Measurements from ENCODE around the gene PCDHGA6. TPM values are rescaled to one million over a fixed set of nuclear protein-coding genes. Genes with fewer than 3 reads are reported as not detected.
A peak's percentile ranks its signal among the peaks of the same experiment; 100 is the strongest.
"Not testable (repeated sequence)": the region's sequence is repeated elsewhere in the genome, so short reads cannot be mapped to it uniquely, and the experiment has no call there.

Gene PCDHGA6
- total RNA-seq, 3 donors from 2014 or later (not counting 1 experiment from before 2014, with no cell fraction given): 0.20 to 0.75 (median 0.21) TPM

DNA sequence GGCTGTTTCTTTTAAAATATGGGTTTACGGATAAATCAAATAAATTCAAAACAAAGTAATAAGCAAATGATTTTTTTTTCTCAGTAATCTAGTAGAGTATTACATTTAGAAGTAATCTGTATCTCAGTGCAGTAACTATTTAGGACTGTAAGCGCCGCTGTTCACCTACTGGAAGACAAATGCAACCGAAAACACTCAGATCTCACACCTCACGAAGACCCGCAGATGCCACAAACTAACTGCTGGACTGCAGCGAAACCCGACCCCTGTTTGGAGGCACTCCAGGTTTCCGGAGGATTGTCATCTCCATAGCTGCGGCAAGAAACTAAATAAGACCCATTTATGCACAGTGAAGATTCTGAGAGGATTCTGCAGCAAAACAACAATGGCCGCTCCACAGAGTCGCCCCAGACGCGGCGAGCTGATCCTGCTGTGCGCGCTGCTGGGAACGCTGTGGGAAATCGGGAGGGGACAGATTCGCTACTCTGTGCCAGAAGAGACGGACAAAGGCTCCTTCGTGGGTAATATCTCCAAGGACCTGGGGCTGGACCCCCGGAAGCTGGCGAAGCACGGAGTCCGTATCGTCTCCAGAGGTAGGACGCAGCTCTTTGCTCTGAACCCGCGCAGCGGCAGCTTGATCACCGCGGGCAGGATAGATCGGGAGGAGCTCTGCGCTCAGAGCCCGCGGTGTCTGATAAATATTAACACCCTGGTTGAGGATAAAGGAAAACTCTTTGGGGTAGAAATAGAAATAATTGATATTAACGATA lies 18.9 kb downstream of the PCDHGA6 start, which contains the start of gene PCDHGA8:
PCDHGA8 (plus strand) TSS at position 205 of the 770 bp plus-strand sequence; CDS start at position 386, 181 bp downstream.
- H3K27ac ChIP-seq (ENCODE audit: low read length): no peak within 1 kb of the TSS
- peaks cover 7% of the 10 kb centered on the region for H3K36me3 Mint-ChIP-seq
- H3K4me1 ChIP-seq (ENCODE audit: control insufficient read depth, insufficient read depth, low read length): no peaks in the 10 kb centered on the region
- 39% methylated on average over 37 of the region's 38 CpGs for WGBS (ENCODE audit: insufficient coverage)
- intact Hi-C loops (cut with micrococcal nuclease): no loop called here
- H3K4me3 Mint-ChIP-seq: peak within 1 kb of the TSS; percentile 71
- no peaks in the 10 kb centered on the region for H3K36me3 ChIP-seq (ENCODE audit: control insufficient read depth, insufficient read depth, low read length)
- no peak within 1 kb of the TSS for H3K27ac Mint-ChIP-seq
- no peak within 1 kb of the TSS for H3K4me3 ChIP-seq (ENCODE audit: low read length)
- H3K27me3 Mint-ChIP-seq (ENCODE audit: low read depth in 2 of 2): peaks cover 51 to 73% of the 10 kb centered on the region in 2 donors
- H3K27me3 ChIP-seq (ENCODE audit: control insufficient read depth, insufficient read depth, low read length): peaks cover 63% of the 10 kb centered on the region
- peaks cover 0 to 5% of the 10 kb centered on the region in 2 donors for H3K9me3 Mint-ChIP-seq
- TF ChIP-seq, protein P1, sequence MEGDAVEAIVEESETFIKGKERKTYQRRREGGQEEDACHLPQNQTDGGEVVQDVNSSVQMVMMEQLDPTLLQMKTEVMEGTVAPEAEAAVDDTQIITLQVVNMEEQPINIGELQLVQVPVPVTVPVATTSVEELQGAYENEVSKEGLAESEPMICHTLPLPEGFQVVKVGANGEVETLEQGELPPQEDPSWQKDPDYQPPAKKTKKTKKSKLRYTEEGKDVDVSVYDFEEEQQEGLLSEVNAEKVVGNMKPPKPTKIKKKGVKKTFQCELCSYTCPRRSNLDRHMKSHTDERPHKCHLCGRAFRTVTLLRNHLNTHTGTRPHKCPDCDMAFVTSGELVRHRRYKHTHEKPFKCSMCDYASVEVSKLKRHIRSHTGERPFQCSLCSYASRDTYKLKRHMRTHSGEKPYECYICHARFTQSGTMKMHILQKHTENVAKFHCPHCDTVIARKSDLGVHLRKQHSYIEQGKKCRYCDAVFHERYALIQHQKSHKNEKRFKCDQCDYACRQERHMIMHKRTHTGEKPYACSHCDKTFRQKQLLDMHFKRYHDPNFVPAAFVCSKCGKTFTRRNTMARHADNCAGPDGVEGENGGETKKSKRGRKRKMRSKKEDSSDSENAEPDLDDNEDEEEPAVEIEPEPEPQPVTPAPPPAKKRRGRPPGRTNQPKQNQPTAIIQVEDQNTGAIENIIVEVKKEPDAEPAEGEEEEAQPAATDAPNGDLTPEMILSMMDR (IDR thresholded peaks at IDR 0.05): no peak
- DNase-seq: no peak
- peak in 2 of 3 donors; percentile 47 to 58 for ATAC-seq
- peaks cover 39% of the 10 kb centered on the region for H3K9me3 ChIP-seq (ENCODE audit: control insufficient read depth, insufficient read depth, low read length)
- no peaks in the 10 kb centered on the region for H3K4me1 Mint-ChIP-seq

DNA sequence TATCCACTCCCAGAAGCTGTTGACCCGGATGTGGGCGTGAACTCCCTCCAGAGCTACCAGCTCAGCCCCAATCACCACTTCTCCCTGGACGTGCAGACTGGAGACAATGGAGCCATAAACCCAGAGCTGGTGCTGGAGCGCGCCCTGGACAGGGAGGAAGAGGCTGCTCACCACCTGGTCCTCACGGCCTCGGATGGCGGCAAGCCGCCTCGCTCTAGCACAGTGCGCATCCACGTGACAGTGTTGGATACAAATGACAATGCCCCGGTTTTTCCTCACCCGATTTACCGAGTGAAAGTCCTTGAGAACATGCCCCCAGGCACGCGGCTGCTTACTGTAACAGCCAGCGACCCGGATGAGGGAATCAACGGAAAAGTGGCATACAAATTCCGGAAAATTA lies 19.6 kb downstream of the PCDHGA6 start:
- ATAC-seq (no peak), DNase-seq (no peak)
- Histone ChIP-seq H3K36me3 (ENCODE audit: control insufficient read depth, insufficient read depth, low read length) (no peaks in the 10 kb centered on the region), H3K9me3 (ENCODE audit: control insufficient read depth, insufficient read depth, low read length) (peaks cover 38% of the 10 kb centered on the region), H3K4me3 (ENCODE audit: low read length) (no peak overlapping the region), H3K4me1 (ENCODE audit: control insufficient read depth, insufficient read depth, low read length) (no peaks in the 10 kb centered on the region), H3K27ac (ENCODE audit: low read length) (no peak overlapping the region), H3K27me3 (ENCODE audit: control insufficient read depth, insufficient read depth, low read length) (peaks cover 64% of the 10 kb centered on the region)
- Mint-ChIP-seq H3K4me1 (no peaks in the 10 kb centered on the region), H3K4me3 (no peak overlapping the region), H3K9me3 (peaks cover 0 to 5% of the 10 kb centered on the region in 2 donors), H3K27me3 (ENCODE audit: low read depth in 2 of 2) (peaks cover 49 to 71% of the 10 kb centered on the region in 2 donors), H3K27ac (no peak overlapping the region), H3K36me3 (peaks cover 7% of the 10 kb centered on the region)
- TF ChIP-seq, protein P1 (IDR thresholded peaks at IDR 0.05): no peak
- 41% methylated on average over 21 of the region's 21 CpGs for WGBS (ENCODE audit: insufficient coverage)
- intact Hi-C loops (cut with micrococcal nuclease): no loop called here

DNA sequence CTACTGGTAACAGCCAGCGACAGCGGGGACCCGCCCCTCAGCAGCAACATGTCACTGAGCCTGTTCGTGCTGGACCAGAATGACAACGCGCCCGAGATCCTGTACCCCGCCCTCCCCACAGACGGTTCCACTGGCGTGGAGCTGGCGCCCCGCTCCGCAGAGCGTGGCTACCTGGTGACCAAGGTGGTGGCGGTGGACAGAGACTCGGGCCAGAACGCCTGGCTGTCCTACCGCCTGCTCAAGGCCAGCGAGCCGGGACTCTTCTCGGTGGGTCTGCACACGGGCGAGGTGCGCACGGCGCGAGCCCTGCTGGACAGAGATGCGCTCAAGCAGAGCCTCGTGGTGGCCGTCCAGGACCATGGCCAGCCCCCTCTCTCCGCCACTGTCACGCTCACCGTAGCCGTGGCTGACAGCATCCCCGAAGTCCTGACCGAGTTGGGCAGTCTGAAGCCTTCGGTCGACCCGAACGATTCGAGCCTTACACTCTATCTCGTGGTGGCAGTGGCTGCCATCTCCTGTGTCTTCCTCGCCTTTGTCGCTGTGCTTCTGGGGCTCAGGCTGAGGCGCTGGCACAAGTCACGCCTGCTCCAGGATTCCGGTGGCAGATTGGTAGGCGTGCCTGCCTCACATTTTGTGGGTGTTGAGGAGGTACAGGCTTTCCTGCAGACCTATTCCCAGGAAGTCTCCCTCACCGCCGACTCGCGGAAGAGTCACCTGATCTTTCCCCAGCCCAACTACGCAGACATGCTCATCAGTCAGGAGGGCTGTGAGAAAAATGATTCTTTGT lies 20.9 kb downstream of the PCDHGA6 start:
- H3K9me3 Mint-ChIP-seq: not testable (repeated sequence)

More for the DNA sequence above, 20.9 kb downstream of the PCDHGA6 start:
- H3K27me3 ChIP-seq (ENCODE audit: control insufficient read depth, insufficient read depth, low read length): peaks cover 69% of the 10 kb centered on the region
- peak in 1 of 2 donors; percentile 13 for DNase-seq
- H3K27ac Mint-ChIP-seq; H3K4me3 Mint-ChIP-seq; H3K27ac ChIP-seq (ENCODE audit: low read length); H3K36me3 Mint-ChIP-seq; H3K4me1 Mint-ChIP-seq; ATAC-seq; H3K4me3 ChIP-seq (ENCODE audit: low read length); H3K4me1 ChIP-seq (ENCODE audit: control insufficient read depth, insufficient read depth, low read length); intact Hi-C loops (cut with micrococcal nuclease); H3K36me3 ChIP-seq (ENCODE audit: control insufficient read depth, insufficient read depth, low read length): not testable (repeated sequence)
- WGBS (ENCODE audit: insufficient coverage): 42% methylated on average over 40 of the region's 53 CpGs
- peaks cover 37% of the 10 kb centered on the region for H3K9me3 ChIP-seq (ENCODE audit: control insufficient read depth, insufficient read depth, low read length)
- peaks cover 49 to 62% of the 10 kb centered on the region in 2 donors for H3K27me3 Mint-ChIP-seq (ENCODE audit: low read depth in 2 of 2)
